ENCODE data around the gene AKR7A2.
"Not testable (repeated sequence)": the region's sequence is repeated elsewhere in the genome, so short reads cannot be mapped to it uniquely, and the experiment has no call there.

The AKR7A2 gene

DNA sequence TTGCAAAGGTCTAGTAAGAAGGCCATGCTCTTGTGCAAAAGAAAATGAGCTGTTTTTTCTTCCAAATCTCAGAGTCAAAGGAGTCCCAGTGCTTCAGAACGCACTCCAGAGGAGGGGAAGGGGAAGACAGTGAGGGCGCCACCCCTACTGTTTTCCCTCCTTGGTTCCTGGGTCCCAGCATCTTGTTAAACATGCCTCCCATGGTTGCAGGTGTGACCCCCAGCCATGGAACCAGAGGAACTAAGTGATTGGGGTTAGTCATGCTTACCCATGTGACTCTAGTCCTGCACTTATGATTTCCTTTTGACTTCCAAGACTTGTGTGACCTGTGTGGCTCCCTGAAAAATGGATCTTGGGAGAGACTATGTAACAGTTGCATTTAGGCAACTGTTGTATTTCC is 17.3 kb downstream of the AKR7A2 start:
- DNase-seq, result no peak

DNA sequence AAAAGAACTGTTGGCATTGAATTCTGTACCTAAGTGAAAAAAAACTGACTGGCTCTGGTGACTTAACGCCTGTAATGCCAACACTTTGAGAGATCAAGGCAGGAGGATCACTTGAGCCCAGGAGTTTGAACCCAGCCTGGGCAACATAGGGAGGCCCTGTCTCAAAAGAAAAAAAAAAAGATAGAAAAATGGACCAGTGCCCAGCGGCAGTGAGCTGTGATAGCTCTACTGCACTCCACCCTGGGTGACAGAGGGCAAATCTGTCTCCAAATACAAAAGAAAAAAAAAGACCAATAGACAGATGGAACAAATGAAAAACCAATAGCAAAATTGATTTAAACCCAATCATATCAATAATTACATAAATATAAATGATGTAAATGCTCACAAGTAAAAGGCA is 22.7 kb downstream of the AKR7A2 start:
- no peak for DNase-seq

GRCh38 chr1:19288324-19289241 is 23.4 kb downstream of the AKR7A2 start, which contains the start of gene AKR7A3:
Gene AKR7A3 (minus strand): TSS chr1:19288770. CDS start chr1:19288709, 61 bp downstream.
- not testable (repeated sequence) for DNase-seq

DNA sequence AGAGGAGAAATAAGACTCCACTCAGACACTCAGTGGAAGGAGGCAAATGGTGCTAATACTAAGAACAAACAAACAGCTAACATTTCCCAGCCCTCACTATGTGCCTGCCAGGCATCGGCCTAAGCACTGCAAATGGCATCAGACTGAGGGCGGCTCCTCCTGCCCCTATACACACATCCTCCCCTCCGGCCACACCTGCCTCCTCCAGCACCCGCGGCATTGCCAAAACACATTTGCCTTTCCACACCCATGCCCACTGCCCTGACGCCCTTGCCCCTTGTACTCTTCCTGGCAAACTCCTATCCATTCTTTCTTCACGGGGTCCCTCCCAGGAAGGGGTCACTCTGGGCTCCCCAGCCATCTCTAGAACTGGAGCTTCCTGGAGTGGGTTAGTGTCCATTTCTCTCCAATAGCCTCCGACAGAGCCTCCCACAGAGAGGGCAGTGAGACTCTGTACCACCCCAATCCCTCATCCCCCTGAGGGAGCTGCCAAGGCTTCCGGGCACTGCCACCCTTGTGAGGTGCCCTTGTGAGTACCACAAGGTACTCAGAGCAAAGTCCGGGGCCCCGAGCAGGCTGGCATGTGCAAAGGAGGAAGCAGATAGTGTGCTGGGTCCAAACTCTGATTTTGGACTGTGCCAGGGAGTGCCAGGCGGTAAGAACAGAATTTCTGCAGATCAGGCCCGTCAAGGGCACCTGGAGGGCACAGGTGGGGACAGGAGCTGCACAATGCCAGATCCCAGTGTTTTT is 24.3 kb downstream of the AKR7A2 start:
- DNase-seq, result no peak

GRCh38 chr1:19285807-19286206 is 26.1 kb downstream of the AKR7A2 start:
- not testable (repeated sequence) for DNase-seq

DNA sequence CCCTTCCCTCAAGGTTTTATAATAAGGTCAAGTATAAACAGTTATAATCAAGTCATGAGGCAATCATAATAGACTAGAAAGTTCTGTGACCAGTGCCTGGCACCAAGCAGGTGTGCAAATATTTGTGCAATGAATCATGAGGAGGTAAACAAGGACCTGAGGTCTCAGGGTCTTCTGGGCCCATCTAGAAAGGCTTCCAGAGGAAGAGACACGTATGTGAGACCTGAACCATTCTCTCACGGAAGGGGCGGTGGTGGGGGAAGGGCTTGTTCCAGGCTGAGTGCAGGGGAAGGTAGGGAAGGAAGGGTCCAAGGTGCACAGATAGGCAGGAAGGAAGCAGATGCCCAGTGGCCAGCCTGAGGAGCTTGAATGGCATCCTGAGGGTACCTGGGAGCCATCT is 26.6 kb downstream of the AKR7A2 start:
- DNase-seq, result not testable (repeated sequence)

GRCh38 chr1:19284881-19285280 is 27.1 kb downstream of the AKR7A2 start:
- DNase-seq, result no peak

- DNase-seq, result no peak
These were observed 28.1 kb downstream of the AKR7A2 start for GRCh38 chr1:19283891-19284290.

GRCh38 chr1:19274636-19275035 is 37.3 kb downstream of the AKR7A2 start:
- no peak for DNase-seq

- DNase-seq, result not testable (repeated sequence)
These were observed 38.0 kb downstream of the AKR7A2 start for GRCh38 chr1:19273844-19274531.

DNA sequence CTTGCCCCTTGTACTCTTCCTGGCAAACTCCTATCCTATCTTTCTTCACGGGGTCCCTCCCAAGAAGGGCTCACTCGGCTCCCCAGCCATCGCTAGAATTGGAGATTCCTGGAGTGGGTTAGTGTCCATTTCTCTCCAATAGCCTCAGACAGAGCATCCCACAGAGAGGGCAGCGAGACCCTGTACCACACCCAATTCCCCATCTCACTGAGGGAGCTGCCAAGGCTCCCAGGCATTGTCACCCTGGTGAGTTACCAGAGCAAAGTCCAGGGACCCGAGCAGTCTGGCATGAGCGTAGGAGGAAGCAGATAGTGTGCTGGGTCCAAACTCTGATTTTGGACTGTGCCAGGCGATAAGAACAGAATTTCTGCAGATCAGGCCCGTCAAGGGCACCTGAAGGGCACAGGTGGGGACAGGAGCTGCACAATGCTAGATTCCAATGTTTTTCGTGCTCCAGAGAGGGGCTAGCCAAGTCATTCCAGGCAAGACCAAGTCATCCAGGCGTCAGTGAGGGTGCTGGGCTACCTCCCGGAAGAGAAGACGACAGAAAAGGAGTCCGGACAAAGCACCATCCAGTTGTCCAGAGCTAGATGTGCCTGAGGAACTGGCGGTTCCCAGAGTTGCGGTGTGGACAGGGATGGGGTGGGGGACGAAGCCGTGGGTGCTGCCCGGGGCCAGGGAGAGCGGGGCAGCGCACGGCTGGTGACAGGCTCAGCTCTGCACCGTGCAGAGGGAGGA is 38.7 kb downstream of the AKR7A2 start:
- DNase-seq, result no peak

- DNase-seq, result no peak
These were observed 39.9 kb downstream of the AKR7A2 start for GRCh38 chr1:19272064-19272463.

DNA sequence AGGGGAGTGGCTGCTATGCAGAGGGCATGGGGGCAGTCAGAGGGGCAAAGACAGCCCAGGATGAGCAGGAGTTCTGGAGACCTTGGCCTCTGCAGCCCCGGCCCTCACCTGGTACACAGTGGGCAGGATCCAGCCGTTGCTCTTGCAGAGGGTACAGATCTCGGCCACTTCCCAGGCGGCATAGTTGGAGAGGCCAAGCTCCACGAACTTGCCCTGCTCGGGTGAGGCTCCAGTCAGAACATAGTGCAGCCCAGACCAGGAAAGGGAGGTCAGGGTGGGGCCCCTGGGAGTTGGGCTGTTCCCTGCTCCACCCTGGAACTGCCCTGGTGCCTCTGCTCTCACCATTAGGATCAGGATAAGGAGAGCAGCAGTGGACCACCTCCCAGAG is 41.6 kb downstream of the AKR7A2 start:
- not testable (repeated sequence) for DNase-seq

DNA sequence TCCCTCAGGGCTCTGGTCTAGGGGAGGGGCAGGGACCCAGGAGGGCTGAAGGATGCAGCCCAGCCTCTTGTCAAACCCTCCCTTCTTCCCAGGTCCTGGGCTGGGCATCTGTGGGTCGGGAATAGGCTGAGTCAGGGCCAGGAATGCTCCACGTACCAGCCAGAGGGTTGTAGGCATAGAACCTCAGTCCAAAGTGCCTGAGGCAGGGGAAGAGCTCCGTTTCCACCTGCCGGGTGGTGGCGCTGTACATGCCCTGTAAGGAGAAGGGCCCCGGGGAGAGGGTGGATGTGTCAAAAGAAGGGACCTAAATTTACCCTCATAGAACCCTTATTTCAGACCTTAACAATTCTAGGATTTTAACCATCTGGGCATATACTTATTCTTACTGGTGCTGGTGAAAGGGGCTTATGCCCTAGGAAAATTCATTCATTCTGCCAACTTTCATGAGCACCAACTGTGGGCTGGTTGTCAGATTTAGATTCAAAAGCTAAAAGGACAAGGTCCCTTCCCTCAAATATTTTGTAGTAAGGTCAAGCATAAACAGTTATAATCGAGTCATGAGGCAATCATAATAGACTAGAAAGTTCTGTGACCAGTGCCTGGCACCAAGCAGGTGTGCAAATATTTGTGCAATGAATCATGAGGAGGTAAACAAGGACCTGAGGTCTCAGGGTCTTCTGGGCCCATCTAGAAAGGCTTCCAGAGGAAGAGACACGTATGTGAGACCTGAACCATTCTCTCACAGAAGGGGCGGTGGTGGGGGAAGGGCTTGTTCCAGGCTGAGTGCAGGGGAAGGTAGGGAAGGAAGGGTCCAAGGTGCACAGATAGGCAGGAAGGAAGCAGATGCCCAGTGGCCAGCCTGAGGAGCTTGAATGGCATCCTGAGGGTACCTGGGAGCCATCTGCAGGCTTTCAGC is 42.3 kb downstream of the AKR7A2 start:
- DNase-seq, result not testable (repeated sequence)

- no peak for DNase-seq
These were observed 43.5 kb downstream of the AKR7A2 start for GRCh38 chr1:19268445-19268844.

DNA sequence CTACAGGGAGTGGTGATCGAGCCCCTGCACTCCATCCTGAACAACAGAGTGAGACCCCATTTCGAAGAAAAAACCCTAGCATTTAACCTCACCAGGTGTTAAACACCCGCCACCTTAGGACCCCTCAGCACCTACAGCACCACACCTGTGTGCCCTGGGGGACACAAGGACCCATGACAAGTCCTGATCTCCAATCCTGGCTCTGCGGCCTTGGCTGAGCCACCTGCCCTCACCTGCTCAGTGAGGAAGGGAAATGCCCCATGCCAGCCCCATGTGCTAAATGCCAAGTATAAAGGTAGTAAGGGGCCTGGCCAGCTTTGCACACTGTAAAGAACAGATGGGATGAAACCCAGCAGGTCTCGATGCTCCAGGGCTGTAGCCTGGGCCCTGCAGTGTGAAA is 49.2 kb downstream of the AKR7A2 start:
- no peak for DNase-seq

DNA sequence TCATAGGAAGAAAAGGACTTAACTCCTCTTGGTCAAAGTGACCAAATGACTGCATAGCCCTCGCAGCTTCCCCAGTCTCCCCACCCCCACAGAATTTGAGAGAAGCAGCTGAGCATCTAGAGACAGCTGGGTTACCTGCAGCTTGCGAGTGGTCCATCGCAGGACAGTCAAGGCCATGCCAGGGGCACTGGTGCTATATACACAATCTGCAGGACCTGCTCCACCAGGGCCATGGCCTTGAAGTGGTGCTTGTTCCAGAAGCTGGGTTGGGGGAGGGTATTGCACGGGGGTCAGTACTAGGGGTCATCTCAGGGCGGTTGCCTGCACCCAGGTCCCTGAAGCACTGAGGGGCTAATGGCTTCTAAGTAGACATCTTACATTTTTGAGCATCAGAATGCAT is 49.9 kb downstream of the AKR7A2 start:
- DNase-seq, result no peak

GRCh38 chr1:19260211-19261138 is 51.5 kb downstream of the AKR7A2 start:
- peak; percentile 68 for DNase-seq

DNA sequence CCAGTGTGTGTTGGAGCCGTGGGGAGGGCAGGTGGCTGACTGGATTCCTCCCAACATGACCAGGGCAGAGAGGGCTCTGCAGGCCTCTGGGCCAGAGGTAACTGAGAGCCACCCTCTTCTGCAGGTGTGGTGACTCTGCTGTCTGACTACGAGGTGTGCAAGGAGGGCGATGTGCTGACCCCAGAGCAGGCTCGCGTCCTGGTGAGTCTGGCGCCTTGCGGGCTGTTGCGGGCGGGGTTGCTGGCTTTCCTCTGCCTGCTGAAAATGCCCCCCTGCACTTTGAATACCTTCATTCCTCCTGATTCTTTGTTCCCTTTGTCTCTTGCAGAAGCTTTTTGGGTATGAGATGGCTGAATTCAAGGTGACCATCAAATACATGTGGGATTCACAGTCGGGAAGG is 53.6 kb downstream of the AKR7A2 start:
- no peak for DNase-seq

- no peak for DNase-seq
These were observed 54.6 kb downstream of the AKR7A2 start for GRCh38 chr1:19257178-19257914.
